HG03175 (cell line): Measurements from ENCODE around the gene KCND2.

ENCODE experiments used
- ATAC-seq: cut with Tn5 transposase; IDR thresholded peaks from one replicate; pipeline ENCODE4 v1.9.1; 2021; ENCODE audit warnings: mild to moderate bottlenecking, moderate library complexity; ENCODE audit not compliant: unreplicated experiment

Gene KCND2

GRCh38 chr7:120480472-120480871 lies 207.5 kb downstream of the KCND2 start:
- no peak for ATAC-seq

GRCh38 chr7:120480930-120481329 lies 208.0 kb downstream of the KCND2 start:
- ATAC-seq, result no peak

- ATAC-seq, result no peak
These were observed 213.2 kb downstream of the KCND2 start for GRCh38 chr7:120486164-120486563.

GRCh38 chr7:120502132-120502531 lies 229.2 kb downstream of the KCND2 start:
- ATAC-seq, result no peak

GRCh38 chr7:120502825-120503224 lies 229.8 kb downstream of the KCND2 start:
- ATAC-seq, result no peak

- no peak for ATAC-seq
These were observed 231.4 kb downstream of the KCND2 start for GRCh38 chr7:120504386-120504785.

GRCh38 chr7:120505770-120506169 lies 232.8 kb downstream of the KCND2 start:
- ATAC-seq, result no peak

- no peak for ATAC-seq
These were observed 239.7 kb downstream of the KCND2 start for GRCh38 chr7:120512701-120513100.

GRCh38 chr7:120519224-120519623 lies 246.2 kb downstream of the KCND2 start:
- ATAC-seq, result no peak

GRCh38 chr7:120521761-120522737 lies 249.1 kb downstream of the KCND2 start:
- ATAC-seq, result no peak

GRCh38 chr7:120523985-120524384 lies 251.0 kb downstream of the KCND2 start:
- no peak for ATAC-seq

- no peak for ATAC-seq
These were observed 254.0 kb downstream of the KCND2 start for GRCh38 chr7:120526902-120527509.

- ATAC-seq, result no peak
These were observed 256.8 kb downstream of the KCND2 start for GRCh38 chr7:120529736-120530135.

- ATAC-seq, result no peak
These were observed 265.4 kb downstream of the KCND2 start for GRCh38 chr7:120538335-120538734.

- ATAC-seq, result no peak
These were observed 266.3 kb downstream of the KCND2 start for GRCh38 chr7:120539321-120539720.

- no peak for ATAC-seq
These were observed 274.6 kb downstream of the KCND2 start for GRCh38 chr7:120547605-120548004.

- ATAC-seq, result peak; percentile 50
These were observed 277.6 kb downstream of the KCND2 start for GRCh38 chr7:120550494-120551048.

- ATAC-seq, result peak; percentile 49
These were observed 280.5 kb downstream of the KCND2 start for GRCh38 chr7:120553491-120553890.

GRCh38 chr7:120554960-120555571 lies 282.1 kb downstream of the KCND2 start:
- ATAC-seq, result peak; percentile 60

GRCh38 chr7:120564145-120564544 lies 291.2 kb downstream of the KCND2 start:
- ATAC-seq, result no peak

- no peak for ATAC-seq
These were observed 294.2 kb downstream of the KCND2 start for GRCh38 chr7:120567204-120567603.
